Measurements from ENCODE around the gene CDKN1C.

Gene CDKN1C

GRCh38 chr11:2885678-2886081 lies at the start of gene CDKN1C:
Gene CDKN1C (minus strand): TSS chr11:2885775. CDS start chr11:2885456, 319 bp downstream.
- peak within 1 kb of the TSS; percentile 39 for H3K4me3 ChIP-seq (replicated peaks; ENCODE audit: low read depth, low read length)
- no peak for TF ChIP-seq CTCF (IDR thresholded peaks at IDR 0.05; ENCODE audit: low read depth, low read length, missing control alignments)
- DNase-seq (ENCODE audit: extremely low read depth, low read depth), result no peak

- H3K4me3 ChIP-seq (replicated peaks; ENCODE audit: low read depth, low read length), result no peak overlapping the region
- DNase-seq (ENCODE audit: extremely low read depth, low read depth), result no peak
- TF ChIP-seq CTCF (IDR thresholded peaks at IDR 0.05; ENCODE audit: low read depth, low read length, missing control alignments), result no peak
Measured at GRCh38 chr11:2934611-2935239, 49.1 kb upstream of the CDKN1C start.

- H3K4me3 ChIP-seq (replicated peaks; ENCODE audit: low read depth, low read length), result no peak overlapping the region
- DNase-seq (ENCODE audit: extremely low read depth, low read depth), result no peak
- no peak for TF ChIP-seq CTCF (IDR thresholded peaks at IDR 0.05; ENCODE audit: low read depth, low read length, missing control alignments)
Measured at GRCh38 chr11:2934021-2934550, 48.5 kb upstream of the CDKN1C start.

GRCh38 chr11:2933375-2934020 lies 47.9 kb upstream of the CDKN1C start:
- DNase-seq (ENCODE audit: extremely low read depth, low read depth), result no peak
- TF ChIP-seq CTCF (IDR thresholded peaks at IDR 0.05; ENCODE audit: low read depth, low read length, missing control alignments), result no peak
- no peak overlapping the region for H3K4me3 ChIP-seq (replicated peaks; ENCODE audit: low read depth, low read length)

GRCh38 chr11:2932850-2933251 lies 47.3 kb upstream of the CDKN1C start:
- no peak for DNase-seq (ENCODE audit: extremely low read depth, low read depth)
- H3K4me3 ChIP-seq (replicated peaks; ENCODE audit: low read depth, low read length), result no peak overlapping the region
- TF ChIP-seq CTCF (IDR thresholded peaks at IDR 0.05; ENCODE audit: low read depth, low read length, missing control alignments), result no peak

- DNase-seq (ENCODE audit: extremely low read depth, low read depth), result no peak
- no peak overlapping the region for H3K4me3 ChIP-seq (replicated peaks; ENCODE audit: low read depth, low read length)
- no peak for TF ChIP-seq CTCF (IDR thresholded peaks at IDR 0.05; ENCODE audit: low read depth, low read length, missing control alignments)
Measured at GRCh38 chr11:2931771-2932738, 46.5 kb upstream of the CDKN1C start.
